Heart right ventricle (tissue), 16 donors: Measurements from ENCODE around the gene RIT1. TPM values are rescaled to one million over a fixed set of nuclear protein-coding genes. Genes with fewer than 3 reads are reported as not detected.

ENCODE experiments used
- ATAC-seq, 8 donors: fragments of 200-7000 bp; cut with Tn5 transposase; one replicate each; pipeline ENCODE4 v1.9.1; 2020; ENCODE audit warnings: mild to moderate bottlenecking in 8 of 8, moderate library complexity in 8 of 8, moderate number of reproducible peaks in 1 of 8
- DNase-seq, 2 donors: peaks; one replicate each; pipeline ENCODE4 v3.0.0-alpha.2; 2020
- H3K27ac ChIP-seq, 10 donors: fragments of 200-600 bp; sonication (generic) in 2 of 10; one replicate each; pipeline versions ENCODE4 v1.5.0 to v1.8.0; 2020 to 2022; ENCODE audit warnings: mild to moderate bottlenecking in 3 of 10
- H3K27me3 ChIP-seq, 7 donors: fragments of 200-600 bp; one replicate each; pipeline ENCODE4 v1.8.0; 2021 to 2022; ENCODE audit warnings: mild to moderate bottlenecking in 2 of 7
- H3K36me3 ChIP-seq, 9 donors: fragments of 200-600 bp; sonication (generic) in 1 of 9; one replicate each; pipeline versions ENCODE4 v1.5.0 to v1.8.0; 2020 to 2022; ENCODE audit warnings: mild to moderate bottlenecking in 2 of 9
- H3K4me1 ChIP-seq, 9 donors: fragments of 200-600 bp; sonication (generic) in 1 of 9; one replicate each; pipeline versions ENCODE4 v1.5.0 to v1.8.0; 2020 to 2022; ENCODE audit warnings: mild to moderate bottlenecking in 4 of 9
- H3K4me3 ChIP-seq, 10 donors: fragments of 200-600 bp; sonication (generic) in 2 of 10; one replicate each; pipeline versions ENCODE4 v1.5.0 to v1.8.0; 2020 to 2022; ENCODE audit warnings: mild to moderate bottlenecking in 7 of 10, moderate library complexity in 2 of 10
- H3K9me3 ChIP-seq, 11 donors: fragments of 200-600 bp in 10 of 11; sonication (generic) in 2 of 11; one replicate each; pipeline versions ENCODE4 v1.5.0 to v1.8.0; 2013 to 2022; ENCODE audit warnings: mild to moderate bottlenecking in 2 of 11, control low read depth in 1 of 11, moderate library complexity in 1 of 11
- WGBS, 2 donors: extraction: QIAGEN DNeasy Blood & Tissue Kit; methylation state at CpG; one replicate each; pipeline ENCODE4 v1.1.7; 2013; ENCODE audit warnings: inconsistent platforms in 1 of 2; 5-methylcytosine and 5-hydroxymethylcytosine counted together
- intact Hi-C, 10 donors: fragments of 100-400 bp; cut with DNase I; formaldehyde crosslinking; loops; one replicate each; pipeline versions ENCODE4 v1.11.1 to v1.14.2; 2022
- microRNA-seq, 2 donors: library from miRNA; unstranded; fragments of <30 nt; microRNA quantifications; one replicate each; pipeline ENCODE4 v1.2.0, GENCODE V29; 2021
- polyA plus RNA-seq, 2 donors: library from polyadenylated mRNA; stranded (reverse); fragments of 200-250 nt; gene quantifications; one replicate each; pipeline ENCODE4 v1.2.3, GENCODE V29; 2013
- total RNA-seq, 10 donors: library from RNA; stranded (reverse); fragmentation: NEBNext Ultra II Directional in 3 of 10; extraction: Animal tissue kit (Norgen Biotek cat#: 25700) in 3 of 10; gene quantifications; one replicate each; pipeline versions ENCODE4 v1.2.1 to v1.2.4, GENCODE V29; 2021 to 2023
- TF ChIP-seq, protein P1 (sequence below), 9 donors: fragments of 200-600 bp; sonication (generic) in 2 of 9; IDR thresholded peaks; one replicate each; pipeline versions ENCODE4 v1.5.0 to v1.8.0; 2021 to 2022; ENCODE audit warnings: antibody characterized with exemption in 9 of 9, mild to moderate bottlenecking in 5 of 9, moderate library complexity in 1 of 9
- donor health status: Arrhythmogenic right ventricular cardiomyopathy.
- donor health status: ischemic (EF 13 %, LVEDD 7.1; RV severe dilation, severe dysfunction).
- donor health status: healthy with polysubstance abuse.
- donor health status: DM: no; HTN: yes; CAD: no.
- donor health status: DM: no; HTN: no; CAD: no.
- donor health status: ischemic (EF 25% LVEDD 6.9; RV normal size, moderate dysfunction).
- donor health status: ischemic (EF 25% LVEDD 5.7; RV mildly dilated, moderate dysfunction).
- donor health status: healthy.
- donor health status: DM: yes; HTN: yes; CAD: no.
- donor health status: Ischemic cardiomyopathy.
- donor health status: ischemic (EF 35%, LVEDD 5.7; RV mildly dilated, moderate dysfunction).
- donor health status: nonischemic (EF 11% LVEDD 7.7; RV severe dilation, severe dysfunction).
- donor health status: DM: yes; HTN: yes; CAD: no.
- donor health status: PGD.
- donor health status: ischemic (EF 29% LVEDD 5.4; RV normal size, mild dysfunction).
- donor health status: nonischemic (EF 23%, LVEDD 6.1; RV moderate dilation, normal function).

Gene RIT1
- total and polyA plus RNA-seq, 12 donors: 11.5 to 32.3 (median 20.7) TPM

DNA sequence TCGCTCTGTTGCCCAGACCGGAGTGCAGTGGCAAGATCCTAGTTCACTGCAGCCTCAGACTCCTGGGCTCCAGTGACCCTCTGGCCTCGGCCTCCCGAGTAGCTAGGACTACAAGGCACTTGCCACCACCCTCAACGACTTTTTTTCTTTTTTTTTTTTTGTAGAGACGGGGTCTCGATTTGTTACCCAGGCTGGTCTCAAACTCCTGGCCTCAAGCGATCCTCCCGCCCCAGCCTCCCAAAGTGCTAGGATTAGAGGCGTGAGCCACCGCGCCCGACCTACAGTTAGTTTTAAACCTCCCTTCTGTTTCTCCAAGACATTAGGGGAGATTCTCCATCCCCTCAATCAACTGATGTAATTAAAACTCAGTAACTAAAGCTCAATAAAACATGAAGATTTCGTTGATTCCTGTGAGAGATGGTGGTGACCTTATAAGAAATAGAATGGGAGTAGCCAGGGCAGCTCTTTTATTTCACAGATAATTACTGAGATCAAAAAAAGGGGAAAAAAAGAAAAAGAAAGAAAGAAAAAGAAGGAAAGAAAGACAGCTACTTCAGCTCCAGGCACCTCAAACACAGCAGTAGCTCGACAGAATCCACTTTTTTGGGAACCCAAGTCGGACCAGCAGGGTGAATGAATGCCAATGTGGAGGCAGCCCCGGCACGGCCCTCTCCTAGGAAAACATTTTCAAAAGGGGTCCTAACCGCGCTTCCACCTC lies 54.7 kb downstream of the RIT1 start:
- TF ChIP-seq, protein P1, sequence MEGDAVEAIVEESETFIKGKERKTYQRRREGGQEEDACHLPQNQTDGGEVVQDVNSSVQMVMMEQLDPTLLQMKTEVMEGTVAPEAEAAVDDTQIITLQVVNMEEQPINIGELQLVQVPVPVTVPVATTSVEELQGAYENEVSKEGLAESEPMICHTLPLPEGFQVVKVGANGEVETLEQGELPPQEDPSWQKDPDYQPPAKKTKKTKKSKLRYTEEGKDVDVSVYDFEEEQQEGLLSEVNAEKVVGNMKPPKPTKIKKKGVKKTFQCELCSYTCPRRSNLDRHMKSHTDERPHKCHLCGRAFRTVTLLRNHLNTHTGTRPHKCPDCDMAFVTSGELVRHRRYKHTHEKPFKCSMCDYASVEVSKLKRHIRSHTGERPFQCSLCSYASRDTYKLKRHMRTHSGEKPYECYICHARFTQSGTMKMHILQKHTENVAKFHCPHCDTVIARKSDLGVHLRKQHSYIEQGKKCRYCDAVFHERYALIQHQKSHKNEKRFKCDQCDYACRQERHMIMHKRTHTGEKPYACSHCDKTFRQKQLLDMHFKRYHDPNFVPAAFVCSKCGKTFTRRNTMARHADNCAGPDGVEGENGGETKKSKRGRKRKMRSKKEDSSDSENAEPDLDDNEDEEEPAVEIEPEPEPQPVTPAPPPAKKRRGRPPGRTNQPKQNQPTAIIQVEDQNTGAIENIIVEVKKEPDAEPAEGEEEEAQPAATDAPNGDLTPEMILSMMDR (IDR thresholded peaks at IDR 0.05): no peak
- peak overlapping the region; percentile 55 to 83 (median 73) for H3K4me3 ChIP-seq
- peaks cover 0 to 50% (median 46%) of the 10 kb centered on the region in 9 donors for H3K4me1 ChIP-seq
- WGBS, 2 donors: 54% methylated on average over 20 of the region's 20 CpGs
- DNase-seq (no peak), ATAC-seq (no peak)
- H3K9me3 ChIP-seq: no peaks in the 10 kb centered on the region
- peaks cover 0 to 43% (median 26%) of the 10 kb centered on the region in 9 donors for H3K36me3 ChIP-seq
- no peaks in the 10 kb centered on the region for H3K27me3 ChIP-seq
- intact Hi-C loops: loop anchor here in 3 of 10 donors (5.0 kb wide), 2 partner anchors 41 to 56 kb away; partner anchors contain the start of gene RIT1 (in 2 of the 3)
- peak overlapping the region; percentile 49 to 94 (median 86) for H3K27ac ChIP-seq

DNA sequence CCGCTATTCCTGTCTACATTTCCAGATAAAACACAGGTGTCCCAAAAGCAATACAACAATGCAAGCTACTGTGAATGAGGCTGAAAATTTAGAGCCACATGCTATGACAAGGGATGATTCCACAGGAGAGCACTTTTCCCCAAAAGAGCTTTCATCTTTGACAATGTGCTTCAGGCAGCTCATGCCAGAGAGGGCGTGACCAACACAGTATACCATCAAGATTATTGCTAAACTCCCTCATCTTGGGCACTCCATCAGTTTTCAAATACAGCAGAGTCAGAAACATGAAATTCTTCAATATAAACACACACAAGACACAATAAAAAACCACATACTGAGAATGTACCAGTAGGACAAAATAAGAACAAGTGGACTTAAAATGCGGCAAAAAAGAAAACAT lies 60.8 kb downstream of the RIT1 start:
- ATAC-seq: no peak
- Histone ChIP-seq H3K4me3 (no peak overlapping the region), H3K9me3 (no peaks in the 10 kb centered on the region), H3K4me1 (peaks cover 0 to 23% (median 12%) of the 10 kb centered on the region in 9 donors), H3K27me3 (no peaks in the 10 kb centered on the region), H3K36me3 (peaks cover 0 to 96% (median 35%) of the 10 kb centered on the region in 9 donors), H3K27ac (no peak overlapping the region)
- DNase-seq: no peak
- intact Hi-C loops: no loop called here
- WGBS, 2 donors: 90% methylated on average over 3 of the region's 3 CpGs
- TF ChIP-seq, protein P1 (IDR thresholded peaks at IDR 0.05): no peak

DNA sequence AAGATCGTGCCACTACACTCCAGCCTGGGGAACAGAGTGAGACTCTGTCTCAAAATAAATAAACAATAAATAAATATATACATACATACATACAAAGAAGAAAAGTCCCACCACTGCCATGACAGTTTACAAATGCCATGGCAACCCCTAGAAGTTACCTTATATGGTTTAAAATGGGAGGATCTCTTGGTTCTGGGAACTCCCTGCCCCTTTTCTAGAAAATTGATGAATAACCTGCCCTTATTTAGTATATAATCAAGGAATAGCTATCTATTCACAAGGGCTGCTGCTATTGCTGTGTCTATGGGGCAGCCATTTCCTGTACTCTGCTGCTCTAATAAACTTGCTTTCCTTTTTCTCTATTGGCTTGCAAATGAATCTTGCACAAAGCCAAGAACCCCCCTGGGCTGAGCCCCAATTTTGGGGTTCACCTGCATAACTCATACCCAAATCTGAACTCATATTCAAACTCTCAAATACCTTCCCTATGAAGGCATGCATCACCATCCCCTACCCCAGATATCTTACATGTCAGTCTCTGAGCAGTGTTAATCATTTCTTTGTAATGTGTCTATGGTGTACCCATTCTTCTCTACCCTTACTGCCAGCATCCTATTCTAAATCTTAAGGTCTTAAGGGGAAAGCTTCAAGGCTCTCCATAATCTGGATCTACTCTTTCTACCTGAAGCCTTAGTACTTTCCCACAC lies 63.2 kb downstream of the RIT1 start:
- H3K4me1 ChIP-seq: peaks cover 0 to 36% (median 17%) of the 10 kb centered on the region in 9 donors
- H3K4me3 ChIP-seq: no peak overlapping the region
- 100% methylated on average over 1 of the region's 1 CpG for WGBS, 2 donors
- peak overlapping the region in 1 of 10 donors; percentile 20 for H3K27ac ChIP-seq
- no peaks in the 10 kb centered on the region for H3K27me3 ChIP-seq
- peaks cover 0 to 96% (median 24%) of the 10 kb centered on the region in 9 donors for H3K36me3 ChIP-seq
- intact Hi-C loops: no loop called here
- no peak for ATAC-seq
- TF ChIP-seq, protein P1 (IDR thresholded peaks at IDR 0.05): no peak
- H3K9me3 ChIP-seq: no peaks in the 10 kb centered on the region
- DNase-seq: no peak

Small RNA genes within 50 kb of the gene (microRNA-seq; reads per million reads assigned to microRNA genes)
- 0 reads per million in 2 donors for gene MIR6738

Other genes with a start within 250 kb of the RIT1 start
- gene YY1AP1, start 222.6 kb downstream of the RIT1 start, total RNA-seq: 10 to 100 TPM; 61.4 to 85.1 (median 69.5) TPM
- gene YY1AP1, start 222.6 kb downstream of the RIT1 start, polyA plus RNA-seq: 10 to 100 TPM; 32.3 to 34.7 TPM
- 100 to 1,000 TPM in 9 of 10 donors, 10 to 100 TPM in 1; 96.9 to 124 (median 113) TPM for gene DAP3, start 222.3 kb downstream of the RIT1 start, total RNA-seq
- 100 to 1,000 TPM in 1 of 2 donors, 10 to 100 TPM in 1; 82.3 to 141 TPM for gene DAP3, start 222.3 kb downstream of the RIT1 start, polyA plus RNA-seq
- gene GON4L, start 54.1 kb downstream of the RIT1 start, total RNA-seq: 10 to 100 TPM; 21.6 to 30.7 (median 28.1) TPM
- 10 to 100 TPM in 1 of 2 donors, 1 to 10 TPM in 1; 8.8 to 25.5 TPM for gene GON4L, start 54.1 kb downstream of the RIT1 start, polyA plus RNA-seq
- gene SYT11, start 51.8 kb downstream of the RIT1 start, total RNA-seq: 10 to 100 TPM in 9 of 10 donors, 1 to 10 TPM in 1; 9.2 to 19.4 (median 12.8) TPM
- gene SYT11, start 51.8 kb downstream of the RIT1 start, polyA plus RNA-seq: 1 to 10 TPM; 1.8 to 9.5 TPM
- gene KHDC4, start 23.1 kb upstream of the RIT1 start, total RNA-seq: 10 to 100 TPM; 17.6 to 30.3 (median 22.0) TPM
- gene KHDC4, start 23.1 kb upstream of the RIT1 start, polyA plus RNA-seq: 10 to 100 TPM; 14.3 to 33.8 TPM
- not detected for gene RXFP4, start 30.3 kb upstream of the RIT1 start, total RNA-seq
- gene RXFP4, start 30.3 kb upstream of the RIT1 start, polyA plus RNA-seq: under 1 TPM in 1 of 2 donors, not detected in 1; 0.04 TPM
- 10 to 100 TPM; 48.6 to 79.8 (median 58.2) TPM for gene ARHGEF2, start 67.2 kb upstream of the RIT1 start, total RNA-seq
- gene ARHGEF2, start 67.2 kb upstream of the RIT1 start, polyA plus RNA-seq: 10 to 100 TPM; 22.7 to 38.0 TPM
- 100 to 1,000 TPM in 2 of 10 donors, 10 to 100 TPM in 8; 70.3 to 124 (median 73.7) TPM for gene SSR2, start 109.6 kb upstream of the RIT1 start, total RNA-seq
- gene SSR2, start 109.6 kb upstream of the RIT1 start, polyA plus RNA-seq: 100 to 1,000 TPM in 1 of 2 donors, 10 to 100 TPM in 1; 66.1 to 322 TPM
- gene UBQLN4, start 142.4 kb upstream of the RIT1 start, total RNA-seq: 10 to 100 TPM; 19.9 to 32.2 (median 26.2) TPM
- gene UBQLN4, start 142.4 kb upstream of the RIT1 start, polyA plus RNA-seq: 10 to 100 TPM; 15.7 to 19.7 TPM
- 10 to 100 TPM; 49.4 to 64.9 (median 59.6) TPM for gene LAMTOR2, start 143.4 kb upstream of the RIT1 start, total RNA-seq
- gene LAMTOR2, start 143.4 kb upstream of the RIT1 start, polyA plus RNA-seq: 100 to 1,000 TPM in 1 of 2 donors, 10 to 100 TPM in 1; 94.3 to 105 TPM
- gene RAB25, start 149.8 kb upstream of the RIT1 start, total RNA-seq: under 1 TPM in 1 of 10 donors, not detected in 9; 0.50 TPM
- under 1 TPM in 1 of 2 donors, not detected in 1; 0.17 TPM for gene RAB25, start 149.8 kb upstream of the RIT1 start, polyA plus RNA-seq
- gene MEX3A, start 171.1 kb upstream of the RIT1 start, total RNA-seq: under 1 TPM; 0.09 to 0.31 (median 0.19) TPM
- gene MEX3A, start 171.1 kb upstream of the RIT1 start, polyA plus RNA-seq: under 1 TPM; 0.17 to 0.29 TPM
- 100 to 1,000 TPM; 213 to 554 (median 267) TPM for gene LMNA, start 203.4 kb upstream of the RIT1 start, total RNA-seq
- 100 to 1,000 TPM; 286 to 356 TPM for gene LMNA, start 203.4 kb upstream of the RIT1 start, polyA plus RNA-seq
- gene SEMA4A, start 242.2 kb upstream of the RIT1 start, total RNA-seq: 1 to 10 TPM in 9 of 10 donors, under 1 TPM in 1; 0.98 to 6.8 (median 1.8) TPM
- 1 to 10 TPM; 1.1 to 2.0 TPM for gene SEMA4A, start 242.2 kb upstream of the RIT1 start, polyA plus RNA-seq